Duodenal mucosa (tissue), 2 donors: ENCODE data around the gene BACH2.

Experiments
- H3K27ac ChIP-seq: one replicate; pipeline ENCODE4 v1.7.0; 2013; ENCODE audit warnings: low read depth, low read length
- H3K27me3 ChIP-seq, 2 donors: one replicate each; pipeline ENCODE4 v1.7.0; 2013; ENCODE audit warnings: low read length in 2 of 2, control low read depth in 1 of 2; ENCODE audit not compliant: insufficient read depth in 2 of 2, control insufficient read depth in 1 of 2
- H3K36me3 ChIP-seq, 2 donors: one replicate each; pipeline ENCODE4 v1.7.0; 2013; ENCODE audit warnings: low read length in 2 of 2, control low read depth in 1 of 2; ENCODE audit not compliant: insufficient read depth in 2 of 2, control insufficient read depth in 1 of 2
- H3K4me1 ChIP-seq, 2 donors: one replicate each; pipeline ENCODE4 v1.7.0; 2013; ENCODE audit warnings: low read length in 2 of 2, control low read depth in 1 of 2; ENCODE audit not compliant: insufficient read depth in 2 of 2, control insufficient read depth in 1 of 2
- H3K4me3 ChIP-seq, 2 donors: one replicate each; pipeline ENCODE4 v1.7.0; 2013; ENCODE audit warnings: low read length in 2 of 2, low read depth in 1 of 2
- H3K9ac ChIP-seq, 2 donors: one replicate each; pipeline ENCODE4 v1.7.0; 2013; ENCODE audit warnings: low read length in 2 of 2, low read depth in 1 of 2
- H3K9me3 ChIP-seq, 2 donors: one replicate each; pipeline ENCODE4 v1.7.0; 2013; ENCODE audit warnings: low read length in 2 of 2, control low read depth in 1 of 2; ENCODE audit not compliant: control insufficient read depth in 1 of 2

The BACH2 gene

DNA sequence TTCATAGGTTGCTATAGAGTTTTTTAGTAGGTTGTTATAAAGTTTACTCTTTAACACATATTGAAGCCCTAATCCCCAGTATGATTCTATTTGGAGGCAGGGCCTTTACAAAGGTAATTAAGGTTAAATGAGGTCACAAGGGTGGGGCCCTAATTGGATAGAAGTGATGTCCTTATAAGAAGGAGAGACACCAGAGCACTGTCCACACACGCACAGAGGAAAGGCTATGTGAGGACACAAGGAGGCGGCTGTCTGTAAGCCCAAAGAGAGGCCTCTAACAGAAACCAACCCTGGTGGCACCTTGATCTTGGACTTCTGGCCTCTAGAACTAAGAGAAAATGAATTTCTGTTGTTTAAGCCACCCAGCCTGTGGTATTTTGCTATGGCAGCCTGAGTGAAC lies 303.8 kb downstream of the BACH2 start:
- no peaks in the 10 kb centered on the region for H3K27me3 ChIP-seq
- H3K36me3 ChIP-seq = no peaks in the 10 kb centered on the region
- no peak overlapping the region for H3K27ac ChIP-seq
- no peaks in the 10 kb centered on the region for H3K9me3 ChIP-seq
- H3K4me1 ChIP-seq = no peaks in the 10 kb centered on the region
- no peak overlapping the region for H3K4me3 ChIP-seq
- H3K9ac ChIP-seq = no peak overlapping the region

DNA sequence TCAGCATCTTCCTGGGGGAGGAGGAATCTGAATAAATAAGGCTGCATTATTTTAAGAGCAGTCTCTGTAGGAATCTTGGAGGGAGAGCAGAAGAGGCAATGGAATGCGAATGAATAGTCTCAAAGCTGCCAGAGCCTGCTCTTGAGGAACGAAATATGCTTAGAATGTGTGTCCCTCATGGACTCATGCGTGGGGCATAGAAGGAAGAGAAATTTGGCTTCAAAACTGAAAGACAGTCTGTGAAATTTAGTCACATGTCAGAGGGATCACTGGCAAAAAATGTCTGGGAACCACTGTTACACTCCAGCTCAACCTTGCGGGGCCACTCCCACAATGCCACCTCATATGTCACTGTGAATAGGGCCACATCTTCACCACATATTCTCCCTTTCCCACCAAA lies 306.9 kb downstream of the BACH2 start:
- Histone ChIP-seq H3K4me3 (no peak overlapping the region), H3K27me3 (no peaks in the 10 kb centered on the region), H3K9ac (no peak overlapping the region), H3K4me1 (no peaks in the 10 kb centered on the region), H3K27ac (no peak overlapping the region), H3K9me3 (no peaks in the 10 kb centered on the region), H3K36me3 (no peaks in the 10 kb centered on the region)

DNA sequence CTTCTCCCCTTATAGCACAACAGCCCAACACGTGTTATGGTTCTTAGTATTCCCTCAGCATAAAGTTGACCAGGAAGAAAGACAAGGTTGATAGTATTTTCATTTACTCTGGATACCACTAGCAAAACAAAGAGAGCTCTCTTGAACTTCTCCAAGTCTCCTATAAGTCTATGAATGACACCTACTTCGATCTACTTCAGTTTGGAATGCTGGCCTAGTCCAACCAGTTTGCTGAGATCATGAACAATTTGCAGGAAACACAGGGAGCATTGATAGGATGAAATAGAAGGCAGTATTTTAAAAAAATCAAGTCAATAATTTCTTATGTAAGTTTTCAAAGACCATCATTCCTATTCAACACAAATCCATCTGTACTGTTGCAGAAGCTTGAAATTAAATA lies 308.8 kb downstream of the BACH2 start:
- no peaks in the 10 kb centered on the region for H3K27me3 ChIP-seq
- H3K4me3 ChIP-seq = no peak overlapping the region
- no peaks in the 10 kb centered on the region for H3K4me1 ChIP-seq
- H3K36me3 ChIP-seq = no peaks in the 10 kb centered on the region
- no peak overlapping the region for H3K27ac ChIP-seq
- H3K9ac ChIP-seq = no peak overlapping the region
- H3K9me3 ChIP-seq = no peaks in the 10 kb centered on the region

DNA sequence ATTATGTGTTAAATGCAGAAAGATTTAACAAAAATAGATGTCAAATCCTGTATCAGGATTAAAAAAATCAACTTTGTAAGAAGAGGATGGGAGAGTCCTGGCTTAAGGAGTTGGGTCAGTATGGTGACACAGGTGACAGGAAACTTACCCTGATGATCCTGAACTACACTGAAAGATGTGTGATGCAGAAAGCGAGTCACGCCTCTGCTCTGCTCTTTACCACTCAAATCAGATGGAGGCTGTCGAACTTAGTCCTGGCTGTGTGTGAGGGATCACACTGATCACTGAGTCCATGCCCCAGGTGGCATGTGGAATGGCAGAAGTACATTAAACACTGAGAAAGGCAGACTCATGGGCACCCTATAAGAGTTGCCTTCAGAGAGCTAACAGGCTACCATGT lies 309.5 kb downstream of the BACH2 start:
- no peak overlapping the region for H3K9ac ChIP-seq
- no peak overlapping the region for H3K4me3 ChIP-seq
- H3K4me1 ChIP-seq = no peaks in the 10 kb centered on the region
- H3K9me3 ChIP-seq = no peaks in the 10 kb centered on the region
- no peaks in the 10 kb centered on the region for H3K27me3 ChIP-seq
- H3K27ac ChIP-seq = no peak overlapping the region
- H3K36me3 ChIP-seq = no peaks in the 10 kb centered on the region

DNA sequence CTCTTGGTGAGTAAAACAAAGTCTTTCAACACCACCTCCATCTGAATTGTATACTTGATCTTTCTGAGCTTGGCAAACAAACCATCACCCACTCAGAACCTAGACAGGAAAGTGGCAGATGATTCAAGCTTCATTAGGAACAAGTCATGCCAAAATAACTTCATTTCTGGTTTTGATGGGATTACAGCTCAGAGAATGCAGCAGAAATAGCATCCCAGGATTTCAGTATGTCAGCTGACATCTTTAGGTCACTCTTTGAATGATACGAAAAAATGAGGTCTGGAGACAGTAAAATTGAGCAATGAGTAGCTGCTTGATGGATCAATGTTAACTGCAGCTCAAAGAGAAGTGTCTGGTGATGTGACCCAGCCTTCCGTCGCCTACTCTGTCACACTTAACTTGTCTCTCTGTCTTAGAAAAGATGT lies 310.0 kb downstream of the BACH2 start:
- Histone ChIP-seq H3K4me3 (no peak overlapping the region), H3K9me3 (no peaks in the 10 kb centered on the region), H3K36me3 (no peaks in the 10 kb centered on the region), H3K9ac (no peak overlapping the region), H3K27me3 (no peaks in the 10 kb centered on the region), H3K4me1 (no peaks in the 10 kb centered on the region), H3K27ac (no peak overlapping the region)

DNA sequence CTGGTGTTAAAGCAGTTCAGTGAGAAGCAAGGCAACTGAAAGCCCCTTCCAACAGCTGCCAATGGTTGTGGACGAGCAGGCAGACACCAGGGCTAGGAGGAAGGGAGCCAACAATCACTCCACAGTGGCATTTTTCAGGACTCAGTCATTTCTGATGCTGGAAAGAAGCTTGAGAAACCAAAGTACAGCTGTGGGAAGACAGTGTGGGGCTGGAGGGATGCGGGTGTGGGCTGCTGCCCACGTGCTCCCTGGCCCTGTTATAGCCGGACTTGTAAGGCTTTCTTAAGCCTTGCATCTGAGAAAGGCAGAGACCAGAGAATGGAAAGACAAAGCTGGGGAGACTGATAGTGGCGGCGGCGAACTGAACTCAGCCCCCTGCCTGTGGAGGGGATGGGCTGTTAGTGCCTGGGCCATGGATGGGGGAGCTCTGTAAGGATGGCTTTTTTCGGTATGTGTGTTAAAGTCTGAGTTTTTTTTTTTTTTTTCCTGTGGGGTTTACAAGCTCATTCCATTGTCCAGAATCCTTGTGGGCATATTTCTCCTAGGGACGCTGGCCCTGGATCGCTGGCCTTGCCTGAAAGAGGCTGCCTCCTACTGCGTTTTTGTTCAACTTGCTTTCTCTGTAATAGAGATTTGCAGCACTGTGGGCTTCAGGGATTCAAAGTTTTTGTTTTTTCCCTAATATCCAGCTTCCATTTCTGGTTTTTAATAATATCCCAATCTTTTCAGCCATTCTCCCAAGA lies 310.7 kb downstream of the BACH2 start:
- H3K4me1 ChIP-seq = no peaks in the 10 kb centered on the region
- H3K27me3 ChIP-seq = no peaks in the 10 kb centered on the region
- no peaks in the 10 kb centered on the region for H3K9me3 ChIP-seq
- H3K27ac ChIP-seq = no peak overlapping the region
- H3K9ac ChIP-seq = no peak overlapping the region
- no peak overlapping the region for H3K4me3 ChIP-seq
- no peaks in the 10 kb centered on the region for H3K36me3 ChIP-seq

DNA sequence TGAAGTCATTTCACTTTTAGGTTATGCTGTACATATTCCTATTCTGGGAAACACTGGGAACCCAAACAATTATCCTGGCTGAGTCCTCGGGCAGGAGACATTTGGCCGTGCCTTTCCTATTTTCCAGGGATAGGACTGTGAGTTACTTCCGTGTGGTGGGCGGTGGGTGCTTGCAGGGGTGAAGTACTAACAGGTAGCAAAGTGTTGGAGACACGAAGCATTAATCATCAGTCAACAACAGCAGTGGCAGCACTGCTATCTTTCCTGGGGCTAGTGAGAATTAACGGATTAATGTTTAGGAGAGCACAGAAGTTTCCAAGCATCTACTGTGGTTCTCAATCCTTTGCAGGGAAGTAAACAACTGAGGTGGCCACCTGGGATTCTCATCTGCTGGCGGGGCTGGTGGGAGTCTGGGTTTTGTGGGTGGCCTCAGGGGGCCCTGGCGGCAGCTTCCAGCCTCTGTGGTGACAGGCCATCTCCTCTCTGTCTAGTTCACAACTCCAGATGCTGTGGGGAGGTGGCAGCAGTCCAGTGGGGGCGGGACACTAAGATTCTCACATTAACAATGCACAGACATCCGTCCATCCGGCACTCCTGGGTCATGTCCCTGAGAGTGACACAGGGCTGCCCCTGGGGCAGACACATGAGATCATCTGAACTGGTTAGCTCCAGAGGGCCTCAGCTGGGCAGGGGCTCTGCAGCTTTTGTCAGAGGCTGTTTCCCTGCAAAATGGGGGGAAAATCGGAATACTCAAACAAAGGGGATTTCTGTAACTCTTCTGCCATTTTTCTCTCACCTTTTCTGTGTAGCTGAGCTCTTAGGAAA lies 311.5 kb downstream of the BACH2 start:
- Histone ChIP-seq H3K27ac (no peak overlapping the region), H3K4me1 (no peaks in the 10 kb centered on the region), H3K9ac (no peak overlapping the region), H3K36me3 (no peaks in the 10 kb centered on the region), H3K27me3 (no peaks in the 10 kb centered on the region), H3K4me3 (no peak overlapping the region), H3K9me3 (no peaks in the 10 kb centered on the region)

DNA sequence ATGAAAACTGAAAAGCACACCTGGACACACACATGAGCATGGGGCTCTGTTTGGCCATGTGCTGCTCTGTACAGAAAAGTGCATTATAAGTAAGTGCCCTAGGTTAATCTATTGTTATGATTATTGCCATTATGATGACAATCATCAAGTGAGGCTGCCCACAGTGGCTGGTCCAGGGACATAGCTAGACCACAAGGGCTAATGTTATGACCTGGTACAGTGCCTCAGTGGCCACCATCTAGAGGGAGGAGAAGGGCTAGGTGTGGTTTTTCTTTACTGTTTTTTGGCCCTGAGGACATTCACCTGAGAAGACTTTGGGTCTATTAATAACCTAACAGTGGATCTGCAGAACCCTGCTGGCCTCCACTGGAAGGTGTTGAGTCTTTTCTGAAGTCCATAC lies 316.3 kb downstream of the BACH2 start:
- H3K36me3 ChIP-seq = no peaks in the 10 kb centered on the region
- no peak overlapping the region for H3K9ac ChIP-seq
- H3K4me1 ChIP-seq = no peaks in the 10 kb centered on the region
- H3K27ac ChIP-seq = no peak overlapping the region
- no peaks in the 10 kb centered on the region for H3K9me3 ChIP-seq
- no peaks in the 10 kb centered on the region for H3K27me3 ChIP-seq
- H3K4me3 ChIP-seq = no peak overlapping the region

DNA sequence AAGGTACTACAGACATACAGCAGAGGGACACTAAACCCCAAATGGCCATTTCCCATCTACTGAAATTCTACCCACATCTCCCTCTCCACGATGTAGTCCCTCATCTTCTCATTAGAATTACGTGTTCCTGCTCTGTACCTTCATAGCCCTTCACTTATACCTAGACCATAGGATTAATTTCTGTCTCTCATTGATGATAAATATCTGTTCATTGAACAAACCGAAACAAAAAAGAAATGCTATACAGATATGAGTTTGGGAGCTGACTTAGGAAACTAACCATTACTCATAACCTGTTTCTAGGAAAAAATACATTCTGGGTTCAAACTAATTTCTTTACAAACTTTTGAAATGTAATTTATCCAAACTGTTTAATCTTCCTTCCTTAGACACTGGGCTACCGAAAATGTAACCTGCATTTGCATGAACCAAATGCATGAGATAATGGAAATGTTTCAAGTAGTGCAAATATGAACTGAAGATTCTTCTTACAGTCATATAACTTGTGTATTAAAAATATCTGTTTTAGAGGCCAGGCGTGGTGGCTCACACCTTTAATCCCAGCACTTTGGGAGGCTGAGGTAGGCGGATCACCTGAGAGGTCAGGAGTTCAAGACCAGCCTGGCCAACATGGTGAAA lies 317.0 kb downstream of the BACH2 start:
- Histone ChIP-seq H3K9ac (no peak overlapping the region), H3K4me1 (no peaks in the 10 kb centered on the region), H3K27me3 (no peaks in the 10 kb centered on the region), H3K36me3 (no peaks in the 10 kb centered on the region), H3K9me3 (no peaks in the 10 kb centered on the region), H3K27ac (no peak overlapping the region), H3K4me3 (no peak overlapping the region)

DNA sequence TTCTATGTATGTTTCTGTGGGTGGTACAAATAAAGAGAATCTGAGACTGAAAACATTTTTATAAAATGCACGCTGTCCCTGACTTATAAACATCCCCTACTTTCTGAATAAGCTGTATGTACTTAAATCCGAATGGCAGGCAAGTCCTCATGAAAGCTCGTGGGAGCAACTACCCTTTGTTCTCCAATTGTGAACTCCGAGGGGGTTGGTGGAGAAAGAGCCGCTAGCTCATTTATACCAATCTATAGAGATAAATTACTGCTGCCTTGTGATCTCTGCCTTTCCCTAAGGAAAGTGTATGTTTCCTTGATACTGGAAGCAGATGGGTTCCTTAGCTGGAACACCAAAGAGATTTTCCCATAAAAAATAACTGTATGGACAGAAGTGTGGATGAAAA lies 317.9 kb downstream of the BACH2 start:
- Histone ChIP-seq H3K27ac (no peak overlapping the region), H3K27me3 (no peaks in the 10 kb centered on the region), H3K9ac (no peak overlapping the region)

More for the DNA sequence above, 317.9 kb downstream of the BACH2 start:
- Histone ChIP-seq H3K36me3 (no peaks in the 10 kb centered on the region), H3K9me3 (no peaks in the 10 kb centered on the region), H3K4me1 (no peaks in the 10 kb centered on the region), H3K4me3 (no peak overlapping the region)
